Progenitor cell of endocrine pancreas (in vitro differentiated cells): ENCODE results near the gene MTHFD1. TPM values are rescaled to one million over a fixed set of nuclear protein-coding genes. Genes with fewer than 3 reads are reported as not detected.
A peak's percentile ranks its signal among the peaks of the same experiment; 100 is the strongest.

Source experiments
- DNase-seq: peaks from one replicate; pipeline ENCODE4 v3.0.0; 2021; ENCODE audit warnings: low spot score; ENCODE audit not compliant: unreplicated experiment
- H3K27ac Mint-ChIP-seq: 2 replicates; pipeline ENCODE4 v1.8.0; 2021; ENCODE audit warnings: mild to moderate bottlenecking, moderate library complexity, mixed read lengths
- H3K27me3 Mint-ChIP-seq: 2 replicates; pipeline ENCODE4 v1.8.0; 2021; ENCODE audit warnings: mixed read lengths
- H3K36me3 Mint-ChIP-seq: 2 replicates; pipeline ENCODE4 v1.8.0; 2022; ENCODE audit warnings: mixed read lengths; ENCODE audit not compliant: insufficient read depth
- H3K4me1 Mint-ChIP-seq: 2 replicates; pipeline ENCODE4 v1.8.0; 2021; ENCODE audit warnings: low read depth, mixed read lengths
- H3K4me3 Mint-ChIP-seq: 2 replicates; pipeline ENCODE4 v1.8.0; 2021; ENCODE audit warnings: low read depth, mild to moderate bottlenecking, moderate library complexity, mixed read lengths
- H3K9me3 Mint-ChIP-seq: 2 replicates; pipeline ENCODE4 v1.8.0; 2021; ENCODE audit warnings: low read depth, mixed read lengths
- total RNA-seq: library from RNA; stranded (reverse); gene quantifications from 2 replicates; pipeline ENCODE4 v1.2.1, GENCODE V29; 2021
- TF ChIP-seq, protein P1 (sequence below): fragments of 200-600 bp; sonication (generic); IDR thresholded peaks from one replicate; pipeline ENCODE4 v1.5.0; 2021; ENCODE audit warnings: antibody characterized with exemption, mild to moderate bottlenecking; ENCODE audit not compliant: unreplicated experiment

Gene MTHFD1
- total RNA-seq, 1 donor from 2014 or later = 70.3 TPM

DNA sequence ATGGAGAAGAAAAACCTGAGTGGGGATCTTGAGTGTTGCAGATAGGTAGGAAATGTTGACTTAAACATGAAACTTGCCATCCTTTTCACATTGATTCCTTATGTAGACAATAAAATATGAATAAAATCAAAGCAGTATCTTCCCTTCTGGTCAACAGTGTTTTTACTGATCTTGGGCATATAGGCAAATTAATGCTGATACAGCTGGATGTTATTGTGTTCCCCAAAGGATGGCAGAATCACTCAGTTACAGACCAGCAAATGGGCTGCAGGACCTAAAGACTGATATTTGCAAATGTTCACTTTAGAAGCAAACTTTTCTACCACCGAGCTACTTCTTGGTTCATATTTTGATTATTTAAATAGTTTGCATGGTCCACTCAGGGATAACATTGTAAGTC, 33.9 kb downstream of the MTHFD1 start:
- H3K4me3 Mint-ChIP-seq = no peak overlapping the region
- TF ChIP-seq, protein P1, sequence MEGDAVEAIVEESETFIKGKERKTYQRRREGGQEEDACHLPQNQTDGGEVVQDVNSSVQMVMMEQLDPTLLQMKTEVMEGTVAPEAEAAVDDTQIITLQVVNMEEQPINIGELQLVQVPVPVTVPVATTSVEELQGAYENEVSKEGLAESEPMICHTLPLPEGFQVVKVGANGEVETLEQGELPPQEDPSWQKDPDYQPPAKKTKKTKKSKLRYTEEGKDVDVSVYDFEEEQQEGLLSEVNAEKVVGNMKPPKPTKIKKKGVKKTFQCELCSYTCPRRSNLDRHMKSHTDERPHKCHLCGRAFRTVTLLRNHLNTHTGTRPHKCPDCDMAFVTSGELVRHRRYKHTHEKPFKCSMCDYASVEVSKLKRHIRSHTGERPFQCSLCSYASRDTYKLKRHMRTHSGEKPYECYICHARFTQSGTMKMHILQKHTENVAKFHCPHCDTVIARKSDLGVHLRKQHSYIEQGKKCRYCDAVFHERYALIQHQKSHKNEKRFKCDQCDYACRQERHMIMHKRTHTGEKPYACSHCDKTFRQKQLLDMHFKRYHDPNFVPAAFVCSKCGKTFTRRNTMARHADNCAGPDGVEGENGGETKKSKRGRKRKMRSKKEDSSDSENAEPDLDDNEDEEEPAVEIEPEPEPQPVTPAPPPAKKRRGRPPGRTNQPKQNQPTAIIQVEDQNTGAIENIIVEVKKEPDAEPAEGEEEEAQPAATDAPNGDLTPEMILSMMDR = no peak
- H3K4me1 Mint-ChIP-seq = no peaks in the 10 kb centered on the region
- H3K9me3 Mint-ChIP-seq = no peaks in the 10 kb centered on the region
- no peaks in the 10 kb centered on the region for H3K27me3 Mint-ChIP-seq
- no peak for DNase-seq
- H3K36me3 Mint-ChIP-seq = peaks cover 31% of the 10 kb centered on the region
- no peak overlapping the region for H3K27ac Mint-ChIP-seq

DNA sequence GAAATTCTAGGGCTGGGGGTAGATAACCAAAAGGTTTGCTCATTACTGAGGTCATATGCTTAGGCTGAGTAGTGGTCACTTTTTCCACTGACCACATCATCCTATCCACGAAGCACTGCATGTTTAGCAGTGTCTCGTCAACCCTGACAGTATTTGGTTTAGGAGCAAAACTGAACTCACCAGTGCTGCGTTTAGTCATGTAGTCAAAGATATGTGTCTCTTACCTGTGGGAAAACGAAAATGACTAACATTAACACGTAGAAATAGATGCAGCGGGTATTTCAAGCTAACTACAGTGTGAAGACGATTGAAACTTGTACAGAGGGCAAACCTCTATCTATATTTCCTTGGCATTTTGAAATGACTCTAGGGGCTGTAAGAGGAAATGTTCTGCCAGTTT, 34.6 kb downstream of the MTHFD1 start:
- TF ChIP-seq, protein P1 = no peak
- Mint-ChIP-seq H3K9me3 (no peaks in the 10 kb centered on the region), H3K27me3 (no peaks in the 10 kb centered on the region), H3K4me1 (no peaks in the 10 kb centered on the region), H3K4me3 (no peak overlapping the region), H3K36me3 (peaks cover 28% of the 10 kb centered on the region), H3K27ac (no peak overlapping the region)
- no peak for DNase-seq

DNA sequence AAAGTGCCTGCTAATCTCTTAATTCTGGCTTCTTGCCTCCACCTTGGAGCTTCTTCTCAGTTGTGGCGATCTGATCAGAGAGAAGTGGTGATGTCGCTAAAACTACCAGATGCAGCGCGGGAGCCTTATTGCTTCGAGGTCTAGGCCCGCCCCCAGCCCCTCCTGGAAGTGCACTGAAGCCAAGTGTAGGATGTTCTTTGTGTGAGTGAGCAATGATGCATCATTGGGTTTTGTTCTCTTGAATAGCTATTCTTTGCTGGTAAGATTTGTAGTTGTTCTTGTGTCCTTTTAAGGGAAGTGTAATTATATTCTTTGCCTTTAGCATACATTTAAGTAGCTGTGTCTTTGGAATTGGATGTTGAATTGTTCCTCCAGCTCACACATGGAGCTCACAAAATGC, 35.8 kb downstream of the MTHFD1 start:
- Mint-ChIP-seq H3K4me1 (no peaks in the 10 kb centered on the region), H3K27ac (no peak overlapping the region), H3K27me3 (no peaks in the 10 kb centered on the region), H3K36me3 (peaks cover 28% of the 10 kb centered on the region), H3K9me3 (no peaks in the 10 kb centered on the region), H3K4me3 (no peak overlapping the region)
- TF ChIP-seq, protein P1 = no peak
- DNase-seq = no peak

DNA sequence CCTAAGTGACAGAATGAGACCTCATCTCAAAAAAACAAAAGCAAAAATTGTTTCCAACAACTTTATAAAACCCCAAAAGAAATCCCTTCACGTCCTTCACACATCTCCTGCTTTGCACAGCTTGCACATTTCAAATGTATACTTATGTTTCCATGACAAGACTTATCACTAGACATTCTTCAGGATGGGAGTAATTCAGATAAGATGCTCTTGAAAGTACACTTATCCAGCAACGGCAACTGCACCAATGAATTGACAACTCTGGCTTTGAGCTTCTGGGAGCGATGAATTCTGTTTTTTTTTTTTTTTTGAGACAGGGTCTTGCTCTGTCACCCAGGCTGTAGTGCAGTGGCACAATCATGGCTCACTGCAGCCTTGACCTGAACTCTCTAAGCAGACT, 46.4 kb downstream of the MTHFD1 start:
- no peak for DNase-seq
- Mint-ChIP-seq H3K4me3 (no peak overlapping the region), H3K36me3 (peaks cover 19% of the 10 kb centered on the region), H3K27ac (no peak overlapping the region), H3K27me3 (no peaks in the 10 kb centered on the region), H3K4me1 (peaks cover 15% of the 10 kb centered on the region), H3K9me3 (no peaks in the 10 kb centered on the region)
- TF ChIP-seq, protein P1 = no peak

DNA sequence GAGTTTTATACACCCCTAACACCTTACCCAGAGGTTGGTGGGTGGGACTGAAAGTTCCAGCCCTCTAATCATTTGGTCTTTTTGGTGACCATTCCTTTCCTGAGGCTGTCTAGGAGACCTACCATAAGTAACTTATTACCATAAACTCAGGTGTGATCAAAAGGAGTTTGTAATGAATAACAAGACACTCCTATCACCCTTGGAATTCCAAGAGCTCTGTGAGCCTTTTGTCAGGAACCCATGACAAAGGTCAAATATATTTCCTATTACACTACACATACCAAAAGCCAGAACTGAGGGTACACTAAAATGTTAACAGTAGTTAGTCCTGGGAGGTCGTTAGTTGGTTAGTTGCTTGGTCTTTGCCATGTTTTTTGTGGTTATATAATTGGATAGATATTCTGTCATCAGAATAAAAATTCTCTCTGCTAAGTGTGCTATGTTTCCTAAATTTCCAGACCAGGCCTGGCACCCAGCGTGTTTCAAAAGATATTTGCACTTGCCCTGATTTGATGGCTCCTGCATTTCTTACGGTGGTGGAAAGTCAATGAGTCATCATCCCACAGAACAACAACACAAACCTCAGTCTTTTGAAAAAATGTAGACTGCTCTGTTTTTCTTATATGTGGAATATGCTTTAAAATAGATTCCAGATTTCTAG, 50.2 kb downstream of the MTHFD1 start:
- H3K27ac Mint-ChIP-seq = peak overlapping the region; percentile 98
- TF ChIP-seq, protein P1 = no peak
- no peak overlapping the region for H3K4me3 Mint-ChIP-seq
- no peaks in the 10 kb centered on the region for H3K9me3 Mint-ChIP-seq
- peaks cover 15% of the 10 kb centered on the region for H3K4me1 Mint-ChIP-seq
- H3K27me3 Mint-ChIP-seq = no peaks in the 10 kb centered on the region
- no peak for DNase-seq
- peaks cover 20% of the 10 kb centered on the region for H3K36me3 Mint-ChIP-seq
